HG02884 (cell line): ENCODE data around the gene ATP6V1F.

Experiments used
- ATAC-seq: cut with Tn5 transposase; IDR thresholded peaks from one replicate; pipeline ENCODE4 v1.9.1; 2021; ENCODE audit warnings: mild to moderate bottlenecking, moderate library complexity; ENCODE audit not compliant: unreplicated experiment

The ATP6V1F gene

DNA sequence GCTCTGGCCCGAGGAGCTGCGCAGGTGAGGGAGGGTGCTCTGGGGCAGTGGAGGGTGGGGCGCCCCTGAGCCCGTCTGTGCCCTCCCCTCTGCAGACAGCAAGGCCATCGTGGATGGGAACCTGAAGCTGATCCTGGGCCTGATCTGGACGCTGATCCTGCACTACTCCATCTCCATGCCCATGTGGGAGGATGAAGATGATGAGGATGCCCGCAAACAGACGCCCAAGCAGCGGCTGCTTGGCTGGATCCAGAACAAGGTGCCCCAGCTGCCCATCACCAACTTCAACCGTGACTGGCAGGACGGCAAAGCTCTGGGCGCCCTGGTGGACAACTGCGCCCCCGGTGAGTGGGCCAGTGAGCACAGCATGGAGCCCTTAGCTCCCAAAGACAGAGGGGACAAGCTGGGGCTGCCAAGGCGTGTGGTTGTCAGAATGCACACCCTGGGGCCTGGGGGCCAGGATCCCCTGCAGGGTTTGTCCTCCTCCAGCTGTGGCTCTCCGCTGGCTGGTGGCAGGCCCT lies 27.4 kb upstream of the ATP6V1F start:
- no peak for ATAC-seq

DNA sequence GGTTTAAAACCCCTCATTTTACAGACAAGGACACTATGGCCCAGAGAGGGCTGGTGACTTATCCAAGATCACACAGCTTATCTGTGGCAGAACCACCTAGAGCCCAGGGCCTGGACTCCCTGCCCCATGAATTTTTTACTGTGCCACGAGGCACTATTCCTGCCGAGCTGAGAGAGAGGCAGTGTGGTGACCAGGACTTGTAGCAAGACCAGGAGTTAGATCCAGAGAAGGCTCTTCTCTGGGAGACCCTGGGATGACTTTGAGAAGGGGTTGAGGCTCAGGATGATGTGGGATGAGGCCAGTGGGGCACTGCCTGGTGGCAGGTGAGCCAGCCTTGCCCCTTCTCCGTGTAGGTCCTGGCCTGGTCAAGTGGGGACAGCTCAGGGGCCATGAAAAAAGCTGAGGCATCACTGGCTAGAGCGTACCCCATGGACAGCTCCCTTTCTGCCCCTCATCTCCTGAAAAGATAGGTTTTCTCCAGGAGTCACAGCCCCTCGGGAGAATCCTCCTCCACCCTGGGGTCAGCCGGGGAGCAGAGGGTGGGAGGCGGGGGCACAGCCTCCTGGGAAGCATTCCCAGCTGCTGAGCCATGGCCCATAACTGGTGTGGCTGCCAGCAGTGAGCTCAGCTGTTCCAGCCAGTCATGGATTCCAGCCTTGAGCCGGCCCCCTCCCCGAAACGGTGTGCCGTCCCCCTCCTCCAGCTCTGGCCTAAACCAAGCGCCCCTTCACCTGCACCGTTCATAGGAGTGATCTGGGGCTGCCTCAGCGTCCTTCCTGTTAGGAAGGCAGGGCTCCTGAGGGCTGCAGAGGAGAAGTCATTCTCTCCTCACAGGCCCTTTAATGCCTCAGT lies 26.6 kb upstream of the ATP6V1F start:
- ATAC-seq: no peak

DNA sequence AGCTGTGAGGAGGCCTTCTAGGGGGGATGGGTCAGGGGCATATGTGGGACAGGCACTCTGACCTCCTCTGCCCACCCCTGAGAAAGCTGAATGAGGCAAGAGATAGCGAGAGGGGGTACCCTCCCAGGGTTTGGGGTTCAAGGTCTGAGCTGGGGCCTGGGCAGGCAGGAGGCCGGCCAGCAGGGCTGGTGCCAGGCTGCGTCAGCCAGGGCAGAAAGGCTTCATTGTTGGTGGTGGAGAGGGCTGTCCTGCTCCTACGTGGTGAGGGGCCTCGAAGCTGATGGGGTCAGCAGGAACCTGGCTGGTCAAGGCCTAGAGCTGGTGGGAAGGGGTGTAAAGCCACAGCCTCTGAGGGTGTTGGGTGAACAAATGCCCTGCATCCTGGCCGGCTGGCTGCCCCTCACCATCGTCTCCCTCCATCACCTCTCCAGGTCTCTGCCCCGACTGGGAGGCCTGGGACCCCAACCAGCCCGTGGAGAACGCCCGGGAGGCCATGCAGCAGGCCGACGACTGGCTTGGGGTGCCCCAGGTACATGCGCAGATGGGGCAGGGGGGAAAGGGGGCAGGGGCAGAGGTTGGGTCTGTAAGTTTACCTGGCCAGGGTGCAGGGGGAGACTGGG lies 25.8 kb upstream of the ATP6V1F start:
- no peak for ATAC-seq

DNA sequence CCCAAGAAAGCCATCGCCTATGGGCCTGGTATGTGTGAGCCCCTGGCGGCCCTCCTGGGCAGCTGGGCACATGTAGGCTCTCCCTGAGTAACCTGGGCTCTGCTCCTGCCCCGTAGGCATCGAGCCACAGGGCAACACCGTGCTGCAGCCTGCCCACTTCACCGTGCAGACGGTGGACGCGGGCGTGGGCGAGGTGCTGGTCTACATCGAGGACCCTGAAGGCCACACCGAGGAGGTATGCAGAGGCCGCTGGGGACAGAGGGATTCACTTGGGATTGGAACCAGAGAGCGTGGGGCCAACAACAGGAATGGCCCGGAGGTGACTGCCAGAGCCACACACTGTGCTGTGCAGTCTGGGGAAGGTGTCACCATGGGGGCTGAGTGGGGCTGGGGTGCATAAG lies 25.1 kb upstream of the ATP6V1F start:
- ATAC-seq: no peak

DNA sequence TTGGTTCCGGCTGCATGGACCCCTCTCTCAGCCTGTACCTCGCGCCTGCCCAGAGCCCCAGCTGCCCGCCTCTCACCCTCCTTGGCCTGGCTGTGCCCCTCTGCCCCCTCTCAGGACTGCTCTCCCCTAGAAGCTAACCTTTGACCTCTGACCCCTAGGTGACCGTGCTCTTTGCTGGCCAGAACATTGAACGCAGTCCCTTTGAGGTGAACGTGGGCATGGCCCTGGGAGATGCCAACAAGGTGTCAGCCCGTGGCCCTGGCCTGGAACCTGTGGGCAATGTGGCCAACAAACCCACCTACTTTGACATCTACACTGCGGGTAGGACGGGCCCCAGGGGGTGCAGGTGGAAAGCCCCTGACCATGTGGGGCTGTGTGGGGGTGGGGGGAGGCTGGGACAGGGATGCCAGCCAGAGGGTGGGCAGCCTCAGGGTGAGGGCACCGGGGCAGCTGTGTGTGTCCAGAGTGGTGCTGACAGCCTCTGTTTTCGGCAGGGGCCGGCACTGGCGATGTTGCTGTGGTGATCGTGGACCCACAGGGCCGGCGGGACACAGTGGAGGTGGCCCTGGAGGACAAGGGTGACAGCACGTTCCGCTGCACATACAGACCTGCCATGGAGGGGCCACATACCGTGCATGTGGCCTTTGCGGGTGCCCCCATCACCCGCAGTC lies 24.4 kb upstream of the ATP6V1F start:
- no peak for ATAC-seq

DNA sequence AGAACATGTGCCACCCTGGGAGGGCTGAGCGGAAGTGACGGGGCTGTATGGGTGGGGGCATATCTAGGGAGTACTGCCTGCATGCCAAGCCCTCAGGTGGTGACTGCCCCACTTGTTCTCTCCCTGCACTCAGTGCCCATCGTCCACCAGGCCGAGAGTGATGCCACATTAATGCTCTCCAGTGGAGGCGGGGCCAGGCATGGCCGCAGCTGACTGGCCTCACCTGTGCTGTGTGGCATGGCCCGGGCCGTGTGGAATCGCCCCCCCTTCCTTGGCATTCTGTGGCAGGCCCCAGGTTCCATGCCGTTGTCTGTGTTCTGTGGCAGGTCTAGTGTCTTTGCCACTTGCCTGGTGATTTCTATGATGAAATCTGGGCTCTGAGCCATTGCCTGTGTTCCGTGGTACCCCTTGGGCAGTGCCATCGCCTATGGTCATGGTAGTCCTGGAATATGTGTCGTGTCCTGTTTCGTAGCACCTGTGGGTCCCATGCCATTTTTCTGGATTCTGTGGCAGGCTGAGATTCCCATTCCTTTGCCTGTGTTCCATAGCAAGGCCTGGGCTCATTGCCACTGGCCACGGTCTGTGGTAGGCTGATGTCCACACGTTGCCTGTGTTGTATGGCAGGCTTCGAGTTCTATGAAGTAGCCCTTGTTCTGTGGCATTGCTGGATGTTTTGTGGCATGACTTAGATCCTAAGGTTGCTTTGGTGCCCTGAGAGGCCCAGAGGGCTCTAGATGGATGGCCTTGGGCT lies 23.5 kb upstream of the ATP6V1F start:
- no peak for ATAC-seq

DNA sequence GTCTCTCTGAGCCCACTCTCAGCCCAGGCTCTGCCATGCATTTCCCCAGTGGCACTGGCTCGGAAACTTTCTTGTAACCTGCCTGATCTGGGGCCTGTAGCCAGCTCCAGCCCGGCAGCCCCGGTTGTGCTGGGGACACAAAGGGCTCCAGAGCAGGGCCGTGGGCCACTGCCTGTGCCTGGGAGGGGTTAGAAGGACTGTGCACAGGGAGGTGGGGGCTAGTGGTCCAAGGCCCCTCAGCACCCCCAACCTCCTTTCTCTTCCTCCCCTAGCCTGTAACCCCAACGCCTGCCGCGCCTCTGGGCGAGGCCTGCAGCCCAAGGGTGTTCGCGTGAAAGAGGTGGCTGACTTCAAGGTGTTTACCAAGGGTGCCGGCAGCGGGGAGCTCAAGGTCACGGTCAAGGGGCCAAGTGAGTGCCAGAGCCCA lies 22.9 kb upstream of the ATP6V1F start:
- no peak for ATAC-seq

DNA sequence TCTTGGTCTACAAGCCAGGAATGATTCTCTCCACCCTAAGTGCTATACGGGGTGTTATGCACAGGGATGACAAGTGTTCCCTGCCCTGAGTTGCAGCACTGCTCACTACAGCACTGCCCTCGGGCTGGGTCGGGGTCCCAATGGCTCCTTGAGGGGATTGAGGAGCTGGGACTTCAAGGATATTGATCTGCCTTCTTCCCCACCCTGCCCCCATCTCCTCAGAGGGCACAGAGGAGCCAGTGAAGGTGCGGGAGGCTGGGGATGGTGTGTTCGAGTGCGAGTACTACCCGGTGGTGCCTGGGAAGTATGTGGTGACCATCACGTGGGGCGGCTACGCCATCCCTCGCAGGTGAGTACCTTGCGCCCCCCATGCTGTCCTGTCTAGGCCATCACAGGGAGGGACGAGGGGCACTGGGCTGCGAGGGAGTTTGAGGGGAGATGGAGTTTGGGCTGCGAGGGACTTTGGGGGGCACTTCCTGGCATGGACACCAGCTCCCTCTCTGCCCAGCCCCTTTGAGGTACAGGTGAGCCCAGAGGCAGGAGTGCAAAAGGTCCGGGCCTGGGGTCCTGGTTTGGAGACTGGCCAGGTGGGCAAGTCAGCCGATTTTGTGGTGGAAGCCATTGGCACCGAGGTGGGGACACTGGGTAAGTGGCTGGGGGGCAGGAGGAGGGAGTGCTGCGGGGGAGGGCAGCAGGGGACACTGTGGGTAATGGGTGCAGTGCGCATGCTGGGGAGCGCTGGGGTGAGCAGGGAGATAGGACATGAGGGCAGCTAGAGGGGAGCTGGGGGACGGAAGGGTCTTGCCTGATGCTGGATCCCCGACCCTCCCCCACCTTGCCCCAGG lies 22.1 kb upstream of the ATP6V1F start:
- ATAC-seq: no peak

DNA sequence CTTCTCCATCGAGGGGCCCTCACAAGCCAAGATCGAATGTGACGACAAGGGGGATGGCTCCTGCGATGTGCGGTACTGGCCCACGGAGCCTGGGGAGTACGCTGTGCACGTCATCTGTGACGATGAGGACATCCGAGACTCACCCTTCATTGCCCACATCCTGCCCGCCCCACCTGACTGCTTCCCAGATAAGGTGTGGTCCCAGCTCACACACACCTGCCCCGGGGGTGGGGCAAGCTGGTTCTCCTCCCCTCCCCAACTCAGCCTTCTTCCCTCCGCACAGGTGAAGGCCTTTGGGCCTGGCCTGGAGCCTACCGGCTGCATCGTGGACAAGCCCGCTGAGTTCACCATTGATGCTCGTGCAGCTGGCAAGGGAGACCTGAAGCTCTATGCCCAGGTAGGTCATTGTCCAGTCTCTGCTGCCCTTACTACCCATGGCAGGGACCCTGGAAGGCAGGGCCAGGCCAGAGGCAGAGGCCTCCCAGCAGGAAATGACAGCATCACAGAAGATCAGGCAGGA lies 21.4 kb upstream of the ATP6V1F start:
- no peak for ATAC-seq

DNA sequence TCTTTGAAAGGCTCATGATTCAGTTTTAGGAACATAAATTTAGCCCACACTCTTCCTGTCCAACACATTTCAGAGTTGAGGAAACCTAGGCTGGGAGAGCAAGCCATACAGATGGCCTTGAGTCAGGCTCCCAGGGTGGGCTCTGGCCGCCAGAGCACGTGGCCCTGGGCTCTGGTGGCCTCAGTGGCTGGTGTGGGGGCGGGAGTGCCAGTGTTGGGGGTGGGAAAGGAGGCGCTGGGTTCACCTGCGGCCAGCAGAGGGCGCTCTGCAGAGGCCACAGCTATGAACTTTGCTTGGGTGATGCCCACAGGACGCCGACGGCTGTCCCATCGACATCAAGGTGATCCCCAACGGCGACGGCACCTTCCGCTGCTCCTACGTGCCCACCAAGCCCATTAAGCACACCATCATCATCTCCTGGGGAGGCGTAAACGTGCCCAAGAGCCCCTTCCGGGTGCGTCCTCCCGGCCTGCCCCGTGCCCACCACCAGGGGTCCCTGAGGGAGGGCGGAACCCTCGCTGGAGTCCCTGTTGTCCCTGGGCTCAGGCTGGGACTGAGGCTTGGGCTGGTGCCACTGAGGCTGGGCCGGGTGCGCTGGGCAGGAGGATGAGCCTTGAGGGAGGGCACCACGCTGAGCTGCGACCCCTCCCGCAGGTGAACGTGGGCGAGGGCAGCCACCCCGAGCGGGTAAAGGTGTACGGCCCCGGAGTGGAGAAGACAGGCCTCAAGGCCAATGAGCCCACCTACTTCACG lies 20.6 kb upstream of the ATP6V1F start:
- ATAC-seq: no peak

DNA sequence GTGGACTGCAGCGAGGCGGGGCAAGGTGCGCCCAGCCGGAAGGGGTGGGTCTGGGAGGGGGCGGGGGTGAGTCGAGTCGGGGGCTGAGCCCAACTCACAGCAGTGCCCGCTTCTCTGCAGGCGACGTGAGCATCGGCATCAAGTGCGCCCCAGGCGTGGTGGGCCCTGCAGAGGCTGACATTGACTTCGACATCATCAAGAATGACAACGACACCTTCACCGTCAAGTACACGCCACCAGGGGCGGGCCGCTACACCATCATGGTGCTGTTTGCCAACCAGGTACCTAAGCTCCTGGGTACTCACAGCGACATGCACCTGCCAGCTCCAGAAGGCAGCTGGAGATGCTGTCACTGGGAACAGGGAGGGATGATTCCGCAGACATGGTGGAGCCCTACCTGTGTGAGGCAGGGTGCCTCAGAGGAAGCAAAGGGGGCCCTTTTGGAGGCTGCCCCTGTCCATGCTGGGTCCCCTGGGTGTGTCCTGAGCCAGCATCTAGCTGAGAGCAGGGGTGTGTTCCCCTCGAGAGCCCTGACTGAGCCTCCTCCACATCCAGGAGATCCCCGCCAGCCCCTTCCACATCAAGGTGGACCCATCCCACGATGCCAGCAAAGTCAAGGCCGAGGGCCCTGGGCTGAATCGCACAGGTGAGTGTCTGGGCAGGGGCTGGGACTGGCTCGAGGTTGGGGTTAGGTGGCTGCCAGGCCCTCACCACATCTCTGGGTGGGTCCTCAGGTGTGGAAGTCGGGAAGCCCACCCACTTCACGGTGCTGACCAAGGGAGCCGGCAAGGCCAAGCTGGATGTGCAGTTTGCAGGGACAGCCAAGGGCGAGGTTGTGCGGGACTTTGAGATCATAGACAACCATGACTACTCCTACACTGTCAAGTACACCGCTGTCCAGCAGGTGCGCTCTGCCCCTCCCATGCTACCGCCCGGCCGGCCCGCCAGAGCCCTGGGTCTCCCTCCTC lies 19.7 kb upstream of the ATP6V1F start:
- no peak for ATAC-seq

DNA sequence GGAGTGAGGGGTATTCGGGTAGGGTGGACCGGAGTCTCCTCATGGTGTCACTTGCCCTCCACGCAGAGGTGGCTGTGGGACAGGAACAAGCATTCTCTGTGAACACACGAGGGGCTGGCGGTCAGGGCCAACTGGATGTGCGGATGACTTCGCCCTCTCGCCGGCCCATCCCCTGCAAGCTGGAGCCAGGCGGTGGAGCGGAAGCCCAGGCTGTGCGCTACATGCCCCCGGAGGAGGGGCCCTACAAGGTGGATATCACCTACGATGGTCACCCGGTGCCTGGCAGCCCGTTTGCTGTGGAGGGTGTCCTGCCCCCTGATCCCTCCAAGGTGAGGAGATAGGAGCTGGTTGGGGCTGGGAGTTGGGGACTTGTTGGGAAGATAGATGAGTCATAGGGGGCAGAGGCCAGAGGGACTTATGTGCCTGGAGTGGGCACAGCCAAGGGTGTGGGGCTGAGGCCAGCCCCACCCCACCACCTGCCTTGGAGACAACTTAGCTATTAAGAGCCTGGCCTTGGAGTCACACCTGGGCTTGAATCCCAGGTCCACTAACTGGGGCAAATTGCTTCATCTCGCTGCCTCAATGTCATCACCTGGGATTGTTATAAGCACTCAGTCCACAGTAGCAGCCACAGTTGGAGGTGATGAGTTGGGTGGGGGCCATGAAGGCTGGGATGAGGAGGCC lies 18.6 kb upstream of the ATP6V1F start:
- no peak for ATAC-seq

DNA sequence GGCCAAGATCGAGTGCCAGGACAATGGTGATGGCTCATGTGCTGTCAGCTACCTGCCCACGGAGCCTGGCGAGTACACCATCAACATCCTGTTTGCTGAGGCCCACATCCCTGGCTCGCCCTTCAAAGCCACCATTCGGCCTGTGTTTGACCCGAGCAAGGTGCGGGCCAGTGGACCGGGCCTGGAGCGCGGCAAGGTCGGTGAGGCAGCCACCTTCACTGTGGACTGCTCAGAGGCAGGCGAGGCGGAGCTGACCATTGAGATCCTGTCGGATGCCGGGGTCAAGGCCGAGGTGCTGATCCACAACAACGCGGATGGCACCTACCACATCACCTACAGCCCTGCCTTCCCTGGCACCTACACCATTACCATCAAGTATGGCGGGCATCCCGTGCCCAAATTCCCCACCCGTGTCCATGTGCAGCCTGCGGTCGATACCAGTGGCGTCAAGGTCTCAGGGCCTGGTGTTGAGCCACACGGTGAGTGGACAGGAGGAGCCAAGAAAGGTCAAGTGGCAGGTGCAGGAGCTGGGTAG lies 17.8 kb upstream of the ATP6V1F start:
- ATAC-seq: no peak

DNA sequence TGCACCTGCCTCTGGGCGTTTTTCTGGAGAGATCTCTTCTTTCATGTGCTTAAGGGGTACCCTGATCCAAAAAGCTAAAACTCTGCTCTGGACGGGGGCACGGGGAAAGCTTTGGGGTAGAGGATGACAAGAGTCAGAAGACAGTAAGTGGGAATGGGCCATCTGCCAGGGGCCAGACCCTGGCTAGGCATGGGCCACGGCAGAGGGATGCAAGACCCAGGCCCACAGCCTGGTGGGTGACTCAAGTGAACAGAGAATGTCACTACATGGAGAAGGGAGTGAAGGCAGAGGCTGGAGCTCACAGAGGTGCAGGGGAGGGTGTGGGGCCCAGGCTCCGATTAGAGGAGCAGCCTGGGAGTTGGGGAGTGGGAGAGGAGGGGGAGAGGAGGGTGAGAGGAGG lies 17.2 kb upstream of the ATP6V1F start:
- no peak for ATAC-seq

DNA sequence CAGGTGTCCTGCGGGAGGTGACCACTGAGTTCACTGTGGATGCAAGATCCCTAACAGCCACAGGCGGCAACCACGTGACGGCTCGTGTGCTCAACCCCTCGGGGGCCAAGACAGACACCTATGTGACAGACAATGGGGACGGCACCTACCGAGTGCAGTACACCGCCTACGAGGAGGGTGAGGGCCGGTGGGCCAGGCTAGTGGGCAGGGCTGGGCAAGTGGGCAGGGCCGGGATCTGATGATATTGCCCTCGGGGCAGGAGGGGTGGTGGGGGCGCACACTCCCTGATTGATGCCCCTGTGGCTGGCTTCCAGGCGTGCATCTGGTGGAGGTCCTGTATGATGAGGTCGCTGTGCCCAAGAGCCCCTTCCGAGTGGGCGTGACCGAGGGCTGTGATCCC lies 16.7 kb upstream of the ATP6V1F start:
- no peak for ATAC-seq

DNA sequence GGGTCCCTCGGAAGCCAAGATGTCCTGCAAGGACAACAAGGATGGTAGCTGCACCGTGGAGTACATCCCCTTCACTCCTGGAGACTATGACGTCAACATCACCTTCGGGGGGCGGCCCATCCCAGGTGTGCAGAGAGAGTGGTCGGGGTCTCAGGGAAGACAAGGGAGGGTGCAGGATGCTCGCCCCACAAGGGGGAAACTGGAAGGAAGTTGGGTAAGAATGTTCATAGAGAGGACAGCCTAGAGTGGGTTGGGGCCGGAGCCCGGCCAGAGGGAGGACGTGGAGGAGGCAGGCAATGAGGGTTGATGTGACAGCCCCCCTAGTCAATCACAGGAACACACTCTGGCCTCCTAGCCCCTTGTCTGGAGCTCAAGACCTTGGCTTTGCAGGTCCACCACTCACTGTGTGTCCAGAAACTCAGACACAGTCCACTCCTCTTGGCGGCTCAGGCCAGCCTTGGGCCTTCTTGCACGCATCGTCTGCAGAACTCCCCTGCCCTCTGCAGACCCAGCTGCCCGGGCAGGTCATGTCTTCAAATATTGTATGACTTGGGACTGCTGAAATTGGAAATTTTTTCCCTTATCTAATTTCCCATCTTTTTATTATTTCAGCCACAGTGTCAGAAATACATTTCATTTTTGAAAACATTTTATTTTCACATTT lies 15.7 kb upstream of the ATP6V1F start:
- ATAC-seq: no peak
